PC-3 (cell line): ENCODE data around the gene AGR3. TPM values are rescaled to one million over a fixed set of nuclear protein-coding genes. Genes with fewer than 3 reads are reported as not detected.

Source experiments
- ATAC-seq: fragments of 200-7000 bp; cut with Tn5 transposase; 2 replicates; pipeline ENCODE4 v1.9.1; 2020; ENCODE audit warnings: mild to moderate bottlenecking, moderate library complexity
- BruUV-seq: library from RNA; stranded (reverse); fragments of 400-500 nt; replicated peaks from 2 replicates; lab custom pipeline; 2021; lab: Mats Ljungman, UMichigan
- CTCF ChIA-PET: fragments of 300-600 bp; sonication (Branson Sonifier 250); formaldehyde crosslinking; loops from one replicate; lab custom pipeline; 2022; ENCODE audit warnings: antibody characterized with exemption; lab: Charles Lee
- POLR2A ChIA-PET: fragments of 300-600 bp; sonication (Branson Sonifier 250); formaldehyde crosslinking; loops from one replicate; lab custom pipeline; 2022; ENCODE audit warnings: antibody characterized with exemption; ENCODE audit not compliant: unreplicated experiment; lab: Charles Lee
- DNase-seq: peaks from one replicate; pipeline ENCODE4 v3.0.0-alpha.2; 2015
- H2AFZ ChIP-seq: fragments of 300-600 bp; sonication (generic); 2 replicates; pipeline ENCODE4 v1.6.0; 2016; ENCODE audit warnings: antibody characterized with exemption, low read length
- H3F3A ChIP-seq: fragments of 300-600 bp; sonication (generic); one replicate; pipeline ENCODE4 v1.6.0; 2017; ENCODE audit warnings: antibody characterized with exemption, low read length, control low read depth, mild to moderate bottlenecking; ENCODE audit not compliant: unreplicated experiment
- H3K27ac ChIP-seq: fragments of 300-600 bp; sonication (generic); 2 replicates; pipeline ENCODE4 v1.5.1; 2016; ENCODE audit warnings: mild to moderate bottlenecking, low read length
- H3K27me3 ChIP-seq: fragments of 300-600 bp; sonication (generic); 2 replicates; pipeline ENCODE4 v1.6.1; 2016; ENCODE audit warnings: low read length, mixed read lengths
- H3K36me3 ChIP-seq: fragments of 300-600 bp; sonication (generic); 2 replicates; pipeline ENCODE4 v1.6.1; 2016; ENCODE audit warnings: low read depth, mixed run types, low read length, mixed read lengths
- H3K4me1 ChIP-seq: fragments of 300-600 bp; sonication (generic); 2 replicates; pipeline ENCODE4 v1.5.1; 2016; ENCODE audit warnings: low read length; ENCODE audit not compliant: insufficient read depth
- H3K4me2 ChIP-seq: fragments of 300-600 bp; sonication (generic); 2 replicates; pipeline ENCODE4 v1.6.0; 2016; ENCODE audit warnings: low read length
- H3K4me3 ChIP-seq: fragments of 300-600 bp; sonication (generic); 2 replicates; pipeline ENCODE4 v1.5.1; 2016; ENCODE audit warnings: mild to moderate bottlenecking, low read length, mixed read lengths
- H3K79me2 ChIP-seq: fragments of 300-600 bp; sonication (generic); 2 replicates; pipeline ENCODE4 v1.6.1; 2017; ENCODE audit warnings: low read length, mixed read lengths
- H3K9ac ChIP-seq: fragments of 300-600 bp; sonication (generic); 2 replicates; pipeline ENCODE4 v1.6.0; 2016; ENCODE audit warnings: mild to moderate bottlenecking, low read length
- H3K9me2 ChIP-seq: fragments of 300-600 bp; sonication (generic); replicated peaks from 2 replicates; pipeline ENCODE4 v1.6.1; 2016; ENCODE audit warnings: mixed run types, low read length, mixed read lengths
- H3K9me3 ChIP-seq: fragments of 300-600 bp; sonication (generic); 2 replicates; pipeline ENCODE4 v1.6.1; 2016; ENCODE audit warnings: low read length, mixed read lengths
- H4K20me1 ChIP-seq: fragments of 300-600 bp; sonication (generic); 2 replicates; pipeline ENCODE4 v1.6.1; 2016; ENCODE audit warnings: low read length, mixed read lengths
- EZH2 ChIP-seq: fragments of 300-600 bp; sonication (generic); IDR thresholded peaks from one replicate; pipeline ENCODE4 v1.6.1; 2017; ENCODE audit warnings: antibody characterized with exemption, mild to moderate bottlenecking, low read length; ENCODE audit not compliant: unreplicated experiment
- EZH2phosphoT487 ChIP-seq: fragments of 300-600 bp; sonication (generic); IDR thresholded peaks from 2 replicates; pipeline ENCODE4 v1.6.1; 2018; ENCODE audit warnings: mild to moderate bottlenecking, antibody characterized with exemption, low read length, borderline replicate concordance
- intact Hi-C: fragments of 100-400 bp; cut with micrococcal nuclease; formaldehyde crosslinking; loops from 2 replicates; pipeline ENCODE4 v1.9.0; 2023
- total RNA-seq: library from RNA; depleted of rRNA; stranded (reverse); fragments of >200 nt; gene quantifications from 2 replicates; pipeline ENCODE4 v1.2.3, GENCODE V29; 2014
- TF ChIP-seq, protein P1 (sequence below): fragments of 300-600 bp; sonication (generic); conservative IDR thresholded peaks from 2 replicates; pipeline ENCODE4 v1.5.1; 2017; ENCODE audit warnings: antibody characterized with exemption, low read depth, mild to moderate bottlenecking, low read length

AGR3 gene
- total RNA-seq, 1 experiment from 2014 or later = not detected

- ATAC-seq (no peak), DNase-seq (no peak)
- intact Hi-C loops = no loop called here
- CTCF ChIA-PET = no interaction called here
- Histone ChIP-seq H3K9ac (no peak overlapping the region), H3K4me3 (no peak overlapping the region), H3F3A (peaks cover 3% of the 10 kb centered on the region), H3K9me2 (no peaks in the 10 kb centered on the region), H3K9me3 (no peaks in the 10 kb centered on the region), H3K27ac (no peak overlapping the region), H2AFZ (no peak overlapping the region), H3K36me3 (no peaks in the 10 kb centered on the region), H3K4me2 (no peak overlapping the region), H3K4me1 (peaks cover 29% of the 10 kb centered on the region), H4K20me1 (no peaks in the 10 kb centered on the region), H3K27me3 (no peaks in the 10 kb centered on the region), H3K79me2 (no peaks in the 10 kb centered on the region)
- POLR2A ChIA-PET = no interaction called here
- TF ChIP-seq EZH2phosphoT487 = no peak
- TF ChIP-seq EZH2 = no peak
- TF ChIP-seq, protein P1, sequence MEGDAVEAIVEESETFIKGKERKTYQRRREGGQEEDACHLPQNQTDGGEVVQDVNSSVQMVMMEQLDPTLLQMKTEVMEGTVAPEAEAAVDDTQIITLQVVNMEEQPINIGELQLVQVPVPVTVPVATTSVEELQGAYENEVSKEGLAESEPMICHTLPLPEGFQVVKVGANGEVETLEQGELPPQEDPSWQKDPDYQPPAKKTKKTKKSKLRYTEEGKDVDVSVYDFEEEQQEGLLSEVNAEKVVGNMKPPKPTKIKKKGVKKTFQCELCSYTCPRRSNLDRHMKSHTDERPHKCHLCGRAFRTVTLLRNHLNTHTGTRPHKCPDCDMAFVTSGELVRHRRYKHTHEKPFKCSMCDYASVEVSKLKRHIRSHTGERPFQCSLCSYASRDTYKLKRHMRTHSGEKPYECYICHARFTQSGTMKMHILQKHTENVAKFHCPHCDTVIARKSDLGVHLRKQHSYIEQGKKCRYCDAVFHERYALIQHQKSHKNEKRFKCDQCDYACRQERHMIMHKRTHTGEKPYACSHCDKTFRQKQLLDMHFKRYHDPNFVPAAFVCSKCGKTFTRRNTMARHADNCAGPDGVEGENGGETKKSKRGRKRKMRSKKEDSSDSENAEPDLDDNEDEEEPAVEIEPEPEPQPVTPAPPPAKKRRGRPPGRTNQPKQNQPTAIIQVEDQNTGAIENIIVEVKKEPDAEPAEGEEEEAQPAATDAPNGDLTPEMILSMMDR = no peak
- no TSS peak for BruUV-seq
Observed at GRCh38 chr7:16851829-16852228, 30.0 kb downstream of the AGR3 start.

DNA sequence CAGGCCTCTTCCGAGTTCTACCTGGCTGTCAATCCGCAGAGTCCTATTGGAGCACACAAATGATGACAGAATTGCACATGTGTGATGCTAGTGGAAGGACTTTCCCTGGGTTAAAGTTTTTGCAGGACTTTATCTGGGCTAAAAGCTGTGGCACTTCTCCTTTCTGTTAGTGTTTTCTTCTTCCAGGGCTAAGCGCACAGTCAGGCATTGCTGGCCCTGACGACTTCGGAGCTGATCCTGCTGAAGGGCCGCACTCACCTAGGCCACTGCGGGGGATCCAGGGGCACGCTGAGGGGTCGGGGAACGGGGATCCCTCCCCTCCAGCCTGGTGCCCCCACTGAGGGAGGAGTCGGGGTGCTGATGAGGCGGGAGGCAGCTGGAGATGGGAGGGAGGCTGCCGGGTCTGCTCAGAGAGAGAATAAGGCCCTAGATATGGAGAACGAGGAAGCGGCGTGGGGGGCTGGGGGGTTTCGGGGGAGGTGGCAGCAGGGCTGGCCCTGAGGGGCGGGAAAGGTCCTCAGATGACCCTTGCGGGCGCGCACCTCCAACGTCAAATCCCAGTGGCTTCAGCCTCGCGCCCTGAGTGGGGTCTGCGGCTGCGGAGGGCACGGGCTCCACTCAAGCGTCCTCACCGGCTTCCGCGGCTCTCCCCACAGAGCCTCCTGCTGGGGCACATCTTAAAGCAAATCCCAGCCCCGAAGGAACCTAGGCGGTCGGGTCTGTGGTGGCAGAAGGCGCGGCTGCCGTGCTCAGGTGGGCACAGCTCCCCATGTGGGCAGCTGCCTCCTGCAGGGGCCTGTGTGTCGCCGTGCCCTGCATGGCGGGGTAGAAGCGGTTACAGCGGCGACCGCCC, 30.9 kb downstream of the AGR3 start:
- CTCF ChIA-PET = no interaction called here

More for the DNA sequence above, 30.9 kb downstream of the AGR3 start:
- Histone ChIP-seq H3K27ac (no peak overlapping the region), H4K20me1 (no peaks in the 10 kb centered on the region), H3K4me1 (peaks cover 38% of the 10 kb centered on the region), H2AFZ (no peak overlapping the region), H3K4me2 (no peak overlapping the region), H3K4me3 (no peak overlapping the region), H3K9ac (no peak overlapping the region), H3K9me2 (no peaks in the 10 kb centered on the region), H3K79me2 (no peaks in the 10 kb centered on the region), H3K27me3 (no peaks in the 10 kb centered on the region), H3K36me3 (no peaks in the 10 kb centered on the region), H3K9me3 (no peaks in the 10 kb centered on the region), H3F3A (peaks cover 4% of the 10 kb centered on the region)
- POLR2A ChIA-PET = no interaction called here
- DNase-seq (no peak), ATAC-seq (no peak)
- TF ChIP-seq, protein P1 = no peak
- TF ChIP-seq EZH2phosphoT487 (no peak), EZH2 (no peak)
- BruUV-seq = no TSS peak
- intact Hi-C loops = no loop called here
